GM12878 (cell line): Measurements from ENCODE around the gene RPS2. TPM values are rescaled to one million over a fixed set of nuclear protein-coding genes. Genes with fewer than 3 reads are reported as not detected.

ENCODE experiments used
- ATF2 ChIP-seq: IDR thresholded peaks from 2 replicates; pipeline ENCODE4 v1.6.1; 2012; ENCODE audit warnings: low read length, inconsistent platforms
- ATF7 ChIP-seq: fragments of 450-650 bp; IDR thresholded peaks from 2 replicates; pipeline ENCODE4 v1.6.1; 2016; ENCODE audit warnings: low read depth, mild to moderate bottlenecking
- BACH1 ChIP-seq: fragments of 450-650 bp; IDR thresholded peaks from 2 replicates; pipeline ENCODE4 v1.6.1; 2017; ENCODE audit warnings: mild to moderate bottlenecking, borderline replicate concordance
- CEBPZ ChIP-seq: fragments of 150-350 bp; IDR thresholded peaks from 2 replicates; pipeline ENCODE4 v1.6.1; 2016; ENCODE audit warnings: low read depth, low read length
- CREB1 ChIP-seq: IDR thresholded peaks from 2 replicates; pipeline ENCODE4 v1.6.1; 2012; ENCODE audit warnings: low read depth, mild to moderate bottlenecking, inconsistent platforms
- HSF1 ChIP-seq: fragments of 150-350 bp; IDR thresholded peaks from 2 replicates; pipeline ENCODE4 v1.6.1; 2014; ENCODE audit warnings: mild to moderate bottlenecking, low read depth, low read length
- MTA3 ChIP-seq: IDR thresholded peaks from 2 replicates; pipeline ENCODE4 v1.6.1; 2012; ENCODE audit warnings: low read length, inconsistent platforms, borderline replicate concordance
- SIN3A ChIP-seq: IDR thresholded peaks from 2 replicates; pipeline ENCODE4 v1.6.1; 2012; ENCODE audit warnings: low read depth, low read length, improper control_type of control experiment
- SMAD1 ChIP-seq: fragments of 450-650 bp; IDR thresholded peaks from 2 replicates; pipeline ENCODE4 v1.6.1; 2018; ENCODE audit warnings: mild to moderate bottlenecking, low read depth; ENCODE audit not compliant: partially characterized antibody
- SMARCA5 ChIP-seq: fragments of 450-650 bp; IDR thresholded peaks from 2 replicates; pipeline ENCODE4 v1.6.1; 2017; ENCODE audit warnings: mild to moderate bottlenecking
- ZBED1 ChIP-seq: IDR thresholded peaks from 2 replicates; pipeline ENCODE4 v1.6.1; 2016; ENCODE audit warnings: borderline replicate concordance
- ZBTB40 ChIP-seq: fragments of 450-650 bp; IDR thresholded peaks from 2 replicates; pipeline ENCODE4 v1.6.1; 2016; ENCODE audit warnings: mild to moderate bottlenecking, moderate library complexity, borderline replicate concordance
- ZNF274 ChIP-seq: IDR thresholded peaks from one replicate; pipeline ENCODE4 v1.8.0; 2011; ENCODE audit not compliant: insufficient read length, insufficient read depth
- ZNF592 ChIP-seq: fragments of 450-650 bp; IDR thresholded peaks from 2 replicates; pipeline ENCODE4 v1.6.1; 2017; ENCODE audit warnings: mild to moderate bottlenecking, moderate library complexity
- polyA plus RNA-seq, 11 experiments: library from polyadenylated mRNA; depleted of rRNA in 4 of 11; unstranded in 6 of 11; stranded (reverse) in 5 of 11; fragments of >200 nt; fragmentation: Nextera tagmentation in 4 of 11; fragmentation: Illumina TruSeq in 1 of 11; extraction: Ambion mirVana in 4 of 11; extraction: Trizol in 1 of 11; gene quantifications; 1 replicate in 1 of 11; 2 replicates in 10 of 11; pipeline versions ENCODE4 v1.2.1 to v1.2.3, GENCODE V29; 2011 to 2016; ENCODE audit warnings: inconsistent platforms in 2 of 11, missing spikeins in 2 of 11, low read depth in 1 of 11
- total RNA-seq, 4 experiments: library from RNA; depleted of rRNA in 3 of 4; stranded (reverse); fragments of >200 nt in 3 of 4; fragmentation: Illumina TruSeq in 1 of 4; extraction: Trizol in 1 of 4; gene quantifications; 2 replicates each; pipeline versions ENCODE4 v1.2.1 to v1.2.3, GENCODE V29; 2013 to 2021

RPS2 gene
- total and polyA plus RNA-seq, 10 of the 15 experiments (the other 5 are each of a cell fraction or from before 2014, with no cell fraction given) = 1,295 to 7,121 (median 3,933) TPM

- TF ChIP-seq ZBTB40 (no peak), ZBED1 (no peak), ATF7 (no peak), SMARCA5 (peak; percentile 79; the same call in 1 of the 2 replicates), SIN3A (0 out of 2 replicates have a peak, but pooled peaks have one; percentile 32), SMAD1 (no peak), CREB1 (no peak), HSF1 (no peak), ATF2 (no peak), MTA3 (no peak), CEBPZ (no peak), ZNF592 (no peak), BACH1 (no peak), ZNF274 (no peak)
Observed at GRCh38 chr16:2003827-2004641, 39.4 kb upstream of the RPS2 start (continued).
